NCI-H226 (cell line): Measurements from ENCODE around the gene DGKI.

Experiments used
- DNase-seq: peaks from one replicate; pipeline ENCODE4 v3.0.0-alpha.2; 2015

The DGKI gene

DNA sequence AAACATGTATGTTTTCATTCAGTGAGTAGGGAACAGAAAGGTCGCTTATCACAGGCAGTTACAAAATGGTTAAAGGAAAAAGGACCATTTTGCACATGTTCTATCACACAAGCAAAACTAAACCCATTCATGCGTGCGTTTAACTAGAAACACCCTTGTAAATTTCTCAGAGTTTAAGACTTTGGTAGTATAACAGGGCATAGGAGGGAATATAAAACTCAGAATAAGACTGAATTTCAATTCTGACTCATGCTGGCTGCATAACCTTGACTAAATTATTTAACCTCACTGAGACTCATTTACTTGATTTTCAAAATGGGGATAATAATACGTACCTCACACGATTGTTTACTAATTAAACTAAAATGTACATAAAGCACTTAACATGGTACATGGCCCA, 259.4 kb downstream of the DGKI start:
- no peak for DNase-seq

DNA sequence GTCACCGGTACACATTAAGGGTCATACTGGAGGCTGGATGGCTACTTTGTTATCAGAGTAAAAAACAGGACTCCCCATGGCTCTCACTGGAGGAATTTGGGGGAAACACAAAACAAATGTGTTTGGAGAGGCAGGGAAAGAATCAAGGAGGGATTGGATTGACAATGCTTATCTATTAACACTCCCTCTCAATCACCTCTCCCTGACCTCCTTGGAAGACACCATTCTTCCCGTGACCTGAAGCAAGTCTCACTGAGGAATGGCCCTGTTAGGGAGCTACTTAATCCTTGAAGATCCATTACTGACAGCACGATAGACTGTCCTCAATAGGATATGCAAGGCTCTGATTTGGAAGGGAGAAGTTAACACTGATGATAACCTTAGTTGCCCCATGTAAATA, 261.2 kb downstream of the DGKI start:
- DNase-seq: no peak

- DNase-seq: no peak
These were observed 263.6 kb downstream of the DGKI start for GRCh38 chr7:137583172-137583571.

DNA sequence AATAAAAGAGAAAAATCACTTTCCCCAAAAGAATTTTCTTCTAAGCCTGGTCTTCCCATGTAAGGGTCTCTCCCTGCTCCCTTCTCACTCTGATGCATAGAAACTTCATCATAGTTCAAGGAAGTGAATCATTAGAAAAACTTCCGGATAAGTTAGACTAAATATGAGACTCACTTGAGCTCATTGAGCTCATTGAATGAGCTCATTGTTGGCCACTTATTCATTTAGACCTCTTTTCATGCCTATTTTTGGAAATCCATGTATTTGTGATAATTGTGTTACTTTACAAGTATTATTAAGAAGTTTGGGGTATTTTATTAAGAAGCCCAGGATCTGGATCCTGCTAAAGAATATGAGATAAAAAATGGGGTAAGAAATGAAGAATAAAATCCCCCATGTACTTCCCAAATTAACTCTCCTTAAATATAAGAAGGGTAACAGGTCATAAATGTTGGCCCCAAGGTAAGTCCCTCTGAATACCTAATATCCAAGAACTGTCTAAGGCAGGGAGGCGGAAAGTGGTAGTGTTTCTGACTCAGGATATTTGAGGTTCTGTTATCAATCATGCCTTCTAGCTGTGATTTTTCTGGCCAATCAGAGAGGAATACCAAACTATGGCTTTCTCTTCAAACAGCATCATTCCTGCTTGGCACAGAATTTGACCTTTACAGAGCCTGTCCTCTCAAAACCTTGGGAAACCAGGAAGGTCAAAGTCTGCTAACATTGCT, 266.7 kb downstream of the DGKI start:
- DNase-seq: peak; percentile 71

- DNase-seq: no peak
These were observed 268.2 kb downstream of the DGKI start for GRCh38 chr7:137578541-137578940.

DNA sequence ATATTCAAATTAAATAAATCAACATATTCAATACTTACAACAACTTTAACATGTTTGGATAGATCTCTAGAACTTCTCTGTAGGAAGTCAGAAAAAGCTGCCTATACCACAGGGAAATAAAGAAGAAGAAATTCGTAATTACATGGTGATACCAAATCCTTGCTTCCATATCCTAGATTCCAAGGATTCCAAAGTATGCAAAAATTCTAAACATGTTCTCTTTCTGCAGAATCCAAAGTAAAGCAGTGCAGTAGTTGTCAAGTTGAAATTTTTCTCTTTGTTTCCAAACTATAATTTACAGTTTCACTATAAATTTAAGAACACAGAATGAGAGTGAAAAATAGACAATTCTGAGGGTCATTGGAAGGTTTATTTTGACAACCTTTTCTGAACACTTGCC, 269.6 kb downstream of the DGKI start:
- no peak for DNase-seq

- no peak for DNase-seq
These were observed 270.3 kb downstream of the DGKI start for GRCh38 chr7:137576481-137576880.

- no peak for DNase-seq
These were observed 272.0 kb downstream of the DGKI start for GRCh38 chr7:137574812-137575211.

- DNase-seq: no peak
These were observed 274.6 kb downstream of the DGKI start for GRCh38 chr7:137572056-137572784.

GRCh38 chr7:137564677-137565076, 282.1 kb downstream of the DGKI start:
- no peak for DNase-seq

DNA sequence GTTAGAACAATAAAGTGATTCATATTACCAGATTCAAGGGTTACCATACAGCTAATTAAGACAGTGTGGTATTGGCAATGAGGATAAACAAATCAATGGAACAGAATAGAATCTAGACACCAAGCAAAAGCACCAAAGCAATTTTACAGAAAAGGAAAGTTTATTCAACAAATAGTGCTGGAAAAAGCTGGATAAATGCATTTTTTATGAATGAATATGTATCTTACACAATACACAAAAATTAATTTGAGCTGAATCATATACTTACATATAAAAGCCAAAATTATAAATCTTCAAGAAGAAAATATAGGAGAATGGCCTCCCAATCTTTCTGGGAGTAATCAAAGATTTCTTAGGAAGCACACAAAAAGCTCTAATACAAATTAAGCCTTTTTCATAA, 282.8 kb downstream of the DGKI start:
- DNase-seq: no peak

GRCh38 chr7:137547485-137547884, 299.3 kb downstream of the DGKI start:
- no peak for DNase-seq

DNA sequence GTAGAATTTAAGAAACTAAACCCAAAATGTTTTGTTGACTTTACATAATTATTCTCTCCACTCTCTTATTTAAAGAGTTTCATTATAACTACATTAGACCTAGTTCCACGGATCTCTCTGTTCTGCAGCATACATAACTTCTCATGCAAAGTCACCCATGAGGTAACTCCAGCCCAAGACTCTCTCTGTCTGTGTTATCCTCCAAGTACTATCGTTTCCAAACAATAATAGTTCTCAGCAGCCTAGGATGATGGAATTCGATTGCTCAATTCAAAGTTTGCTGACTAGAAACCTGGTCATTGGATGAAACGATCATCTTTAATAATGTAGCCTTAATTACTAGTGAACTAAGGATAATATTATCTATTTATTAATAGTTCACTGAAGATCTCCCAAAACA, 300.1 kb downstream of the DGKI start:
- no peak for DNase-seq

- DNase-seq: no peak
These were observed 300.8 kb downstream of the DGKI start for GRCh38 chr7:137546009-137546408.

DNA sequence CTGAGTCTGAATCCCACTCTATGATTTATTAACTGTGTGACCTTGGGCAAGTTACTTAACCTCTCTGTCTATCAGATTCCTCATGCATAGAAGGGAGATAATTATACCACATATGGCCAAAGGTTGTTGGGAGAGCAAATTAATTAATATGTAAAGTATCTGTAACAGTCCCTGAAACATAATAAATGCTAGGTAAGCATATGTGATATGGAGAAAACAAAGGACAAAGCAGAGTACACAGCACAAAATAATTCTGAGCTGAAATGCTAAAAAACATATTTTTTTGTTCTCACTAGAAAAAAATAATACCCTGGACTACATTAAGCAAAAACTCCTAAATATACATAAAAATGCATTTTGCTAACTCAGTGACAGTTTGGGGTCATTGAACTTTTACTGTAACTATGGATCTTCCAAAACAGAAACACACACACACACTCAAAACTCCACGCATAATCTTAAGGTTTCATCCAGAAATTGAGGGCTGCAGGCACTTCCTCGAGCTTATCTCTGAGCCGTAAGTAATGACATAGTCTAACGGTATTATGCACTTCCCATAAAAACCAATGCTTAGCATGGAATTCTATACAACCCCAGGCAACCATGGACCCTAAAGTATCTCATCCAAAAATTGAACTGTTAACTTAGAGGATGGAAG, 301.6 kb downstream of the DGKI start:
- DNase-seq: no peak

DNA sequence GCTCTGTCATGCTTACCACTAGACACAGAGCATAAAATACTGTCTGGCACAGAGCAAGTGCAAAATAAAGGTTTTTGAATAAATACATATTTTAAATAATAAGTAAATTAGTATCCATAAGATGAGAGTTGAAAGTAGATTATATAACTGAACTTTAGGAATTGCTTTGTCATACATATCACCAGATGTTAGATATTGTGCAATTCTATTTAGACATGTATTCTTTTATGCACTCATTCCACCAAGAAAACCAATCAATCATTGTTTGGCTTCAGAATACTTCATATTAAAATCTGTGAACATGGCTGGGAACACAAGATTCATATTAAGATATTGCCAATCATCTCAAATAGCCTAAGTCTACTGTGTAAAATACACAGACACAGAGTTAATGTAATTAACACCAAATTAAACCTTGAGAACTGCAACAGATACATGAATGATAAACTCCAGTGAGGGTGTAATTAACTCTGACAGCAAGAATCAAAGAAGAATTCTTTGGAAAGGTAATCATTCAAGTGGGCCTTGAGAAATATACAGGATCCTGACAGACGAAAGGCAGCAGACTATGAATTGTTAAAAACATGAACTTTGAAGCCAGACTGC, 302.2 kb downstream of the DGKI start:
- DNase-seq: no peak

DNA sequence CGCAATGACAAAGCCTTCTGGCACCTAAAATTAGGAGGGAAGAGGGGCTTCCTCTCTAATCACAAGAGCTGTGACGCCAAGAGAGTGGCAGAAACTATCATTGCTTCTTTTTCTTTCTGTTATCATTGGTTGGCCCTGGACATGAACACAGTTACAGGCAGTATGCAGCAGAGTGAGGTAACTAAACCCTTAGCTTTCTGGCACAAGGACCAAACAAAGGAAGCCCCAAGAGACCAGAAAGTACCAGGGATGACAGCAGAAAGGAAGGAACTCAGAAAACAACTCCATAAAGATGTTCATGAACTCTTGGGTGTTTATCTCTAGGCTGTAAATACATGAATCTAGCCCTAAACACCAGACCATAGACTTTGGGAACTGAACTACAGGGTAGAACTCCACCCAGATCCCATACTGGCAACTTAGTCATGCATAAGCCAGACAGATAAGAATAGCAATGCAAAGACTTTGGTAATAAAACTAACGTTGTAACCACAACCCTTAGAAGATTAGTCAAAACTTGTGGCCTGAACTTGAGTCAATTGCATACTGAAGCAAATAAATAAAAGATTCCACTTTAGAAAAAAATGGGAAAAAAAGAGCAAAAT, 307.6 kb downstream of the DGKI start:
- peak; percentile 64 for DNase-seq

DNA sequence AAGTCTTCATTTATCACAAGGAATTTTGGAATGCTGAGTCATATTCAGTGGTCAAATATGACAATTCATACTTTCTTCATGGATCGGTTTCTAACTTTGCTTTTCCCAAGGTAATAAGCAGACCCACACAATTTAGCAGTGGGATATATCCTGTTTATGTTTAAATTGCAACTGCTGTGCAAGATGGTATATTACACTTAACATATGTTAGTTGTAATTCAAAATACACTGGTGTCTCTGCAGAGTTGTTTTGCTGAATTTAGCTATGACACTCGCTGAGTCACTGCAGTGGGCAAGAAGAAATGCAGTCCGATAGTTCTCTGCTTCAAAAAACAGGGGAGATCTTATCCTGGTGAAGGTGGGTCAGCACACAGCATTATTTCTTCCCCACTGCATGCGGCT, 308.4 kb downstream of the DGKI start:
- peak; percentile 20 for DNase-seq

DNA sequence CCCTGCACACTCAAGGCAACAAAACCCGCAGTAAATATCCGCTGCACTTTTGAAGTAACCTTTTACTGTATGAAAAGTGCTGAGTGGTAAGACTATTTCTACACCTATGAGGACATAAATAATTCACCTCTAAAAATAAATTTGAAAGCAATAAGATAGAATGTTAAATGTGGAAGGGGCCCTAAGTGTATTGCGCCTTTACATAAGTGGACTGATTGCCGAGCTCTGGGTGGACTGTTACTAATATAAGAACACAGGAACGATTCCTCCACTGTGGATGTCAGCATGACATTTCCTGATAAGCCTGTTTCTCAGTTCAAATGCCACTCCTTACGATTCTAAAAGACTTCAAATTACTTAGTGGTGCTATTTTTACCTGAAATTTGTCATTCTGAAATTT, 311.2 kb downstream of the DGKI start:
- no peak for DNase-seq

DNA sequence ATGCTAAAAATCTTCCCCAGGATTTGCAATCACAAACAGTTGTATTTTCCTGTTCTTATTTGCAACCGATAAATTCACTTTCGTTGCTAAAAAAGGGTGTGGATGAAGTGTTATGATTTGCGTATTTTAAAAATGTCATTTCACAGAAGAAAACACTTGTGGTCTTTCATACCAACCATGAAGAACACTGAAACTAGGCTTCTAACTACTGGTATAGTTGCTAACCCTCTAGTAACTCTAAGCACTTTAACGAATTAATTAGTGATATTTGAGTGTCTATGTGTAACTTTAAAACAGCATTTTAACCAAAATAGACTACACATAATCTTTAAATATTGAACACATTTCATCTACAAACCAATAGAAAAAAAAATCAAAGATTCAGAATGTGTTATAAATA, 315.1 kb downstream of the DGKI start:
- DNase-seq: no peak

- DNase-seq: no peak
These were observed 319.1 kb downstream of the DGKI start for GRCh38 chr7:137527634-137528033.

DNA sequence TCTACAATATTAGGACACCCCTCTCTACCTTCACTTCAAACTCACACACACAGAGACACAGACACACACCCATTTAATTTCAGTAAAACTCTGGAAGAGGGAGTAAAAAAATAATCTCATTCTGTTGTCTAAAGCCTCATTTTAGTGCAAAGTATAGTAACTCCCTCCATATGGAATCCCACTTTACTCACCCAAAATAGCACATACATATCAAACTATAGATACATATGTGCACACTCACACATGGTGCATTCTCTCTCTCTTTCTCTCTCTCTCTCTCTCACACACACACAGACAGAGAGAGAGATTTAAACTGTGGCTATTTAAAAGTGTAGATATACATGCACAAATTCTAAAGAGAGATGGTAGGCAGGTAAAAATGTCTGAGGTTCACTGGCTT, 323.6 kb downstream of the DGKI start:
- no peak for DNase-seq

DNA sequence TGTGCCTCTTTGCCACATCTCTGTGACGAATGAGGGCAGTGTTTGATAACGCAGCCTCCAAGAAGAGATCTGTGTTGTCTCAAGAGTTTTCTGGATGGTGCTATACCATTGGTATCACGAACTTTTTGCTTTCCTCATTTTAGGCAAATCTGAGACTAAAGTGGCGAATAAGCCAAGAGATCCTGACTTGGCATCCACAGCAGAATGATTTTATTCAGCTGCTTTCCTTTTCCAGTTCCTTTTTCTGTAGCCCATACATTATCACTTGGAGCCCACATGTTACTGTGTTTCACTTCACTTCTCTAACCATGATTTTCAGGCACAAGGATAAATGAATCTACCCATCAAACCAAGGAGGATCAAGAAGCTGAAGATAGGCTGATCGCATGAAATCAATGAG, 325.3 kb downstream of the DGKI start:
- no peak for DNase-seq
